HepG2 (cell line): ENCODE measurements around the gene DCAF7. TPM values are rescaled to one million over a fixed set of nuclear protein-coding genes. Genes with fewer than 3 reads are reported as not detected.
A peak's percentile ranks its signal among the peaks of the same experiment; 100 is the strongest.

Source experiments
- ATRX ChIP-seq: sonication (generic); formaldehyde crosslinking; IDR thresholded peaks from 2 replicates; pipeline ENCODE4 v1.4.0; 2020; ENCODE audit warnings: missing genetic modification reagents, borderline replicate concordance
- CREB3 ChIP-seq: sonication (generic); formaldehyde crosslinking; IDR thresholded peaks from 2 replicates; pipeline ENCODE4 v1.5.0; 2020; ENCODE audit warnings: missing genetic modification reagents
- HES4 ChIP-seq: sonication (generic); formaldehyde crosslinking; IDR thresholded peaks from 2 replicates; pipeline ENCODE4 v1.9.0; 2021; ENCODE audit warnings: mild to moderate bottlenecking, missing genetic modification reagents, borderline replicate concordance
- NFATC3 ChIP-seq: sonication (generic); formaldehyde crosslinking; IDR thresholded peaks from 2 replicates; pipeline ENCODE4 v1.5.1; 2020; ENCODE audit warnings: mild to moderate bottlenecking, missing genetic modification reagents
- NFE2L1 ChIP-seq: sonication (generic); formaldehyde crosslinking; IDR thresholded peaks from 2 replicates; pipeline ENCODE4 v1.4.0; 2020; ENCODE audit warnings: missing genetic modification reagents, mild to moderate bottlenecking, borderline replicate concordance
- REXO4 ChIP-seq: sonication (generic); formaldehyde crosslinking; IDR thresholded peaks from 2 replicates; pipeline ENCODE4 v1.8.0; 2022; ENCODE audit warnings: missing genetic modification reagents, mild to moderate bottlenecking, borderline replicate concordance
- SNAPC2 ChIP-seq: sonication (generic); formaldehyde crosslinking; IDR thresholded peaks from 2 replicates; pipeline ENCODE4 v1.8.1; 2022; ENCODE audit warnings: mild to moderate bottlenecking, missing genetic modification reagents
- SRY ChIP-seq: sonication (generic); formaldehyde crosslinking; IDR thresholded peaks from 2 replicates; pipeline ENCODE4 v1.8.0; 2022; ENCODE audit warnings: mild to moderate bottlenecking, missing genetic modification reagents
- ZFYVE20 ChIP-seq: sonication (generic); formaldehyde crosslinking; IDR thresholded peaks from 2 replicates; pipeline ENCODE4 v1.8.0; 2023; ENCODE audit warnings: low read depth, mild to moderate bottlenecking, moderate library complexity, missing genetic modification reagents, borderline replicate concordance
- ZNF121 ChIP-seq: sonication (generic); formaldehyde crosslinking; IDR thresholded peaks from 2 replicates; pipeline ENCODE4 v1.5.0; 2020; ENCODE audit warnings: mild to moderate bottlenecking, missing genetic modification reagents
- ZNF629 ChIP-seq: sonication (generic); formaldehyde crosslinking; conservative IDR thresholded peaks from 2 replicates; pipeline ENCODE4 v1.5.0; 2020; ENCODE audit warnings: missing genetic modification reagents
- ZNF670 ChIP-seq: sonication (generic); formaldehyde crosslinking; IDR thresholded peaks from 2 replicates; pipeline ENCODE4 v1.8.0; 2022; ENCODE audit warnings: mild to moderate bottlenecking, missing genetic modification reagents, borderline replicate concordance
- ZNF790 ChIP-seq: sonication (generic); formaldehyde crosslinking; IDR thresholded peaks from 2 replicates; pipeline ENCODE4 v1.8.0; 2022; ENCODE audit warnings: missing genetic modification reagents, mild to moderate bottlenecking, borderline replicate concordance
- ZNF878 ChIP-seq: sonication (generic); formaldehyde crosslinking; IDR thresholded peaks from 2 replicates; pipeline ENCODE4 v1.8.1; 2023; ENCODE audit warnings: mild to moderate bottlenecking, missing genetic modification reagents, moderate library complexity
- polyA plus RNA-seq, 8 experiments: library from polyadenylated mRNA; depleted of rRNA in 3 of 8; stranded (reverse) in 7 of 8; unstranded in 1 of 8; fragments of >200 nt; fragmentation: Illumina TruSeq in 4 of 8; extraction: Trizol in 4 of 8; gene quantifications; 2 replicates each; pipeline versions ENCODE4 v1.2.1 to v1.2.3, GENCODE V29; 2011 to 2016; ENCODE audit warnings: low read depth in 4 of 8, missing spikeins in 1 of 8, mixed read lengths in 1 of 8; ENCODE audit not compliant: insufficient read depth in 1 of 8
- total RNA-seq, 5 experiments: library from RNA; depleted of rRNA; stranded (reverse); fragments of >200 nt; fragmentation: Illumina TruSeq; extraction: Trizol; gene quantifications; 2 replicates each; pipeline ENCODE4 v1.2.3, GENCODE V29; 2016; ENCODE audit warnings: low read depth in 1 of 5
- TF ChIP-seq, protein P1 (sequence below): sonication (generic); formaldehyde crosslinking; IDR thresholded peaks from 2 replicates; pipeline ENCODE4 v1.5.1; 2020; ENCODE audit warnings: missing genetic modification reagents, mild to moderate bottlenecking, borderline replicate concordance
- TF ChIP-seq, protein P2 (sequence below): sonication (generic); formaldehyde crosslinking; IDR thresholded peaks from 2 replicates; pipeline ENCODE4 v1.4.0; 2020; ENCODE audit warnings: missing genetic modification reagents, borderline replicate concordance
- TF ChIP-seq, protein P3 (sequence below): sonication (generic); formaldehyde crosslinking; IDR thresholded peaks from 2 replicates; pipeline ENCODE4 v1.4.0; 2020; ENCODE audit warnings: missing genetic modification reagents, borderline replicate concordance

DCAF7 gene
- total and polyA plus RNA-seq, 2 of the 13 experiments (the other 11 are each of a cell fraction or from before 2014, with no cell fraction given): 55.2 to 73.4 TPM

- TF ChIP-seq, protein P1, sequence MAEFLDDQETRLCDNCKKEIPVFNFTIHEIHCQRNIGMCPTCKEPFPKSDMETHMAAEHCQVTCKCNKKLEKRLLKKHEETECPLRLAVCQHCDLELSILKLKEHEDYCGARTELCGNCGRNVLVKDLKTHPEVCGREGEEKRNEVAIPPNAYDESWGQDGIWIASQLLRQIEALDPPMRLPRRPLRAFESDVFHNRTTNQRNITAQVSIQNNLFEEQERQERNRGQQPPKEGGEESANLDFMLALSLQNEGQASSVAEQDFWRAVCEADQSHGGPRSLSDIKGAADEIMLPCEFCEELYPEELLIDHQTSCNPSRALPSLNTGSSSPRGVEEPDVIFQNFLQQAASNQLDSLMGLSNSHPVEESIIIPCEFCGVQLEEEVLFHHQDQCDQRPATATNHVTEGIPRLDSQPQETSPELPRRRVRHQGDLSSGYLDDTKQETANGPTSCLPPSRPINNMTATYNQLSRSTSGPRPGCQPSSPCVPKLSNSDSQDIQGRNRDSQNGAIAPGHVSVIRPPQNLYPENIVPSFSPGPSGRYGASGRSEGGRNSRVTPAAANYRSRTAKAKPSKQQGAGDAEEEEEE (CRISPR knock-in tag): peak; percentile 95; the same call in 1 of the 2 replicates
- TF ChIP-seq SRY (peak; percentile 83), SNAPC2 (CRISPR knock-in tag) (peak; percentile 93; the same call in 1 of the 2 replicates), ZFYVE20 (CRISPR knock-in tag) (no peak), ATRX (CRISPR knock-in tag) (no peak), CREB3 (CRISPR knock-in tag) (peak; percentile 88), NFE2L1 (0 out of 2 replicates have a peak, but pooled peaks have one; percentile 74), ZNF670 (peak; percentile 74; the same call in 1 of the 2 replicates), ZNF790 (CRISPR knock-in tag) (no peak; the same call in 1 of the 2 replicates), ZNF878 (peak; percentile 84; the same call in 1 of the 2 replicates), ZNF629 (CRISPR knock-in tag) (peak; percentile 38; the same call in 1 of the 2 replicates), ZNF121 (CRISPR knock-in tag) (peak; percentile 65; the same call in 1 of the 2 replicates), HES4 (CRISPR knock-in tag) (peak; percentile 93), REXO4 (peak; percentile 61; the same call in 1 of the 2 replicates), NFATC3 (CRISPR knock-in tag) (no peak)
- TF ChIP-seq, protein P2, sequence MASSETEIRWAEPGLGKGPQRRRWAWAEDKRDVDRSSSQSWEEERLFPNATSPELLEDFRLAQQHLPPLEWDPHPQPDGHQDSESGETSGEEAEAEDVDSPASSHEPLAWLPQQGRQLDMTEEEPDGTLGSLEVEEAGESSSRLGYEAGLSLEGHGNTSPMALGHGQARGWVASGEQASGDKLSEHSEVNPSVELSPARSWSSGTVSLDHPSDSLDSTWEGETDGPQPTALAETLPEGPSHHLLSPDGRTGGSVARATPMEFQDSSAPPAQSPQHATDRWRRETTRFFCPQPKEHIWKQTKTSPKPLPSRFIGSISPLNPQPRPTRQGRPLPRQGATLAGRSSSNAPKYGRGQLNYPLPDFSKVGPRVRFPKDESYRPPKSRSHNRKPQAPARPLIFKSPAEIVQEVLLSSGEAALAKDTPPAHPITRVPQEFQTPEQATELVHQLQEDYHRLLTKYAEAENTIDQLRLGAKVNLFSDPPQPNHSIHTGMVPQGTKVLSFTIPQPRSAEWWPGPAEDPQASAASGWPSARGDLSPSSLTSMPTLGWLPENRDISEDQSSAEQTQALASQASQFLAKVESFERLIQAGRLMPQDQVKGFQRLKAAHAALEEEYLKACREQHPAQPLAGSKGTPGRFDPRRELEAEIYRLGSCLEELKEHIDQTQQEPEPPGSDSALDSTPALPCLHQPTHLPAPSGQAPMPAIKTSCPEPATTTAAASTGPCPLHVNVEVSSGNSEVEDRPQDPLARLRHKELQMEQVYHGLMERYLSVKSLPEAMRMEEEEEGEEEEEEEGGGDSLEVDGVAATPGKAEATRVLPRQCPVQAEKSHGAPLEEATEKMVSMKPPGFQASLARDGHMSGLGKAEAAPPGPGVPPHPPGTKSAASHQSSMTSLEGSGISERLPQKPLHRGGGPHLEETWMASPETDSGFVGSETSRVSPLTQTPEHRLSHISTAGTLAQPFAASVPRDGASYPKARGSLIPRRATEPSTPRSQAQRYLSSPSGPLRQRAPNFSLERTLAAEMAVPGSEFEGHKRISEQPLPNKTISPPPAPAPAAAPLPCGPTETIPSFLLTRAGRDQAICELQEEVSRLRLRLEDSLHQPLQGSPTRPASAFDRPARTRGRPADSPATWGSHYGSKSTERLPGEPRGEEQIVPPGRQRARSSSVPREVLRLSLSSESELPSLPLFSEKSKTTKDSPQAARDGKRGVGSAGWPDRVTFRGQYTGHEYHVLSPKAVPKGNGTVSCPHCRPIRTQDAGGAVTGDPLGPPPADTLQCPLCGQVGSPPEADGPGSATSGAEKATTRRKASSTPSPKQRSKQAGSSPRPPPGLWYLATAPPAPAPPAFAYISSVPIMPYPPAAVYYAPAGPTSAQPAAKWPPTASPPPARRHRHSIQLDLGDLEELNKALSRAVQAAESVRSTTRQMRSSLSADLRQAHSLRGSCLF: peak; percentile 90; the same call in 1 of the 2 replicates
- TF ChIP-seq, protein P3, sequence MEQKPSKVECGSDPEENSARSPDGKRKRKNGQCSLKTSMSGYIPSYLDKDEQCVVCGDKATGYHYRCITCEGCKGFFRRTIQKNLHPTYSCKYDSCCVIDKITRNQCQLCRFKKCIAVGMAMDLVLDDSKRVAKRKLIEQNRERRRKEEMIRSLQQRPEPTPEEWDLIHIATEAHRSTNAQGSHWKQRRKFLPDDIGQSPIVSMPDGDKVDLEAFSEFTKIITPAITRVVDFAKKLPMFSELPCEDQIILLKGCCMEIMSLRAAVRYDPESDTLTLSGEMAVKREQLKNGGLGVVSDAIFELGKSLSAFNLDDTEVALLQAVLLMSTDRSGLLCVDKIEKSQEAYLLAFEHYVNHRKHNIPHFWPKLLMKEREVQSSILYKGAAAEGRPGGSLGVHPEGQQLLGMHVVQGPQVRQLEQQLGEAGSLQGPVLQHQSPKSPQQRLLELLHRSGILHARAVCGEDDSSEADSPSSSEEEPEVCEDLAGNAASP (CRISPR knock-in tag): peak; percentile 91; the same call in 1 of the 2 replicates
Measured at GRCh38 chr17:63549946-63550816, at the start of gene DCAF7 (continued).
